GM19023 (cell line): ENCODE measurements around the gene TMC4.

Experiments used
- ATAC-seq: cut with Tn5 transposase; IDR thresholded peaks from one replicate; pipeline ENCODE4 v1.9.1; 2021; ENCODE audit warnings: mild to moderate bottlenecking, moderate library complexity; ENCODE audit not compliant: unreplicated experiment

The TMC4 gene

DNA sequence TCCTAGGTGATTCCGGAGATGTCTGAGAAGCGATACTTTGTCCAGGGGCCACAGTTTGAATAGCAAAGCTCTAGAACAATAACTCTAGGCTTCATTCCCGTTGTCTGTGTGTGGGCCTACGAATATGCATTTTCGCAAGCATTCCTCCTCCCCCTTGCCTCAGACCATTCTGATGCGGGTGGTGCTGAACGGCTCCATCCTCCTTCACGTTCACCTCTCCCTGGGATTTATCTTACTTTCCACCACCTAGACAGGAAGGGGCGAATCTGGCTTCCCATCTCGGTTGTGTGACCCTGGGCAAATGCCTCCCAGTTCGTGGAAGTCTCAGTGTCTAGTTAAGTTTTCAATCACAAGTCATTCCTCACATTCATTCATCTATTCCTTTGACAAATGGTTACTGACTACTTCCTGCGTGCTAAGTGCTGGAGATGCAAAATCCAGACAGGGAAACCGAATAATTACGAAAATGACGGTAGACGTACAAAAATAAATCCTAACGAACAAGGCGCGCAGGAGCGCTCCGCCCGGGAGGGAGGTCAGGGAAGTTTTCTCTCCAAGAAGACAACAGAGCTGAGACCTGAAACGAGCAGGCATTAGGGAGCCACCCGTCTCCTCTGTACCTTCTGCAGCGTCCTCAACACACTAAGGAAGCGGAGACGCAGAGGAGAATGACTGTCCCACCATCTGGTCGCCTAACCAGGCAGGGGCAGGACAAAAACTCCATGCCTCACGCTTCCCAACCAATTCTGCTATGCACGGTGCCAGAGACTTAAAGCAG is 36.7 kb downstream of the TMC4 start:
- ATAC-seq: no peak

DNA sequence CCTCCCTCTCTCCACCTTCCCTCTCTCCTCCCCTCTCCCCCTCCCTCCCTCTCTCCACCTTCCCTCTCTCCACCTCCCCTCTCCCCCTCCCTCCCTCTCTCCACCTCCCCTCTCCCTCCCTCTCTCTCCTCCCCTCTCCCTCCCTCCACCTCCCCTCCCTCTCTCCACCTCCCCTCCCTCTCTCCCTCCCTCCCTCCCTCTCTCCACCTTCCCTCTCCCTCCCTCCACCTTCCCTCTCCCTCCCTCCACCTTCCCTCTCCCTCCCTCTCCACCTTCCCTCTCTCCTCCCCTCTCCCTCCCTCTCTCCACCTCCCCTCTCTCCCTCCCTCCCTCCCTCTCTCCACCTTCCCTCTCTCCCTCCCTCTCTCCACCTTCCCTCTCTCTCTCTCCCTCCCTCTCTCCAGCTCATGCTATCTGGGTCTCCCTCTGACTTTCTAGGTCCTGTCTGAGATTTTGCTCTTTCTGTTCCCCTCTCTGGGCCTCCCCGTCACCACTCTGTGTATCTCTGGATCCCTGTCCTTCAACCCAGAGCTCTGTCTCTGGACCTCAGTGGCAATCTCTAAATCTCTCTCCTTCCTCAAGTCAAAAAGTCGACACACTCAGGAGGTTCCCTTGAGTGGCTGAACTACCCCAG is 38.9 kb downstream of the TMC4 start:
- no peak for ATAC-seq

GRCh38 chr19:54133312-54133956 is 39.5 kb downstream of the TMC4 start:
- no peak for ATAC-seq

DNA sequence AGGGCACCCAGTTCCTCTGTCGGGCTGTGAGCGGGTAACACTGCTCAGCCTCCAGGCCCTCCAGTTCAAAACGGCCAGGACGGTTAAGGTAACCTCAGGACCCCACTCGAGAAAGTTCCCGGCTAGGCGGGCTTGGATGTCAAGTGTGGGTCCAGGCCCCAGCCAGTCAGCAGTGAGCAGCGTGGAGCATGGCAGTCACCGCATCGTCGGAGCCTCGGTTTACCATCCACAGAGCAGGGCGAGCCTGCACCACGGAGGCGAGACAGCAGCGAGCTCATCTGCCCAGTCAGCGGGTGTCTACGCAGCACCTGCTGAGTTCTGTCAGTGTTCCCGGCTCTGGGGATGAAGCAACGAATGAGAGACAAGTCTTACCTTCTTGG is 43.4 kb downstream of the TMC4 start:
- no peak for ATAC-seq

GRCh38 chr19:54128796-54129616 is 44.0 kb downstream of the TMC4 start:
- no peak for ATAC-seq

DNA sequence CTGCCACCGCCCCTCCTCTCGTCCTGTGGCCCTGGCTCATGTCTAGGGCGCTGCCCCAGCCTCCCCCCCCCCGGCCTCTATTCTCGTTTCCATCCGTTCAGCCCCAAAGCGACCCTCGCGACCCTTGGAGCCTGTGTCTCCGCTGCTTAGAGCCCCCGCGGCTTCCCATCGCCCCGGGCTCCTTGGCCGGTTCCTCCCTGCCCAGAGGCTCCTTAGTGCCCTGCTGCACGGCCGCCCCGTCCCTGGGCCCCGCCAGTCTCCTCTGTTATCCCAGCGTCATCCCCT is 44.6 kb downstream of the TMC4 start:
- ATAC-seq: no peak

DNA sequence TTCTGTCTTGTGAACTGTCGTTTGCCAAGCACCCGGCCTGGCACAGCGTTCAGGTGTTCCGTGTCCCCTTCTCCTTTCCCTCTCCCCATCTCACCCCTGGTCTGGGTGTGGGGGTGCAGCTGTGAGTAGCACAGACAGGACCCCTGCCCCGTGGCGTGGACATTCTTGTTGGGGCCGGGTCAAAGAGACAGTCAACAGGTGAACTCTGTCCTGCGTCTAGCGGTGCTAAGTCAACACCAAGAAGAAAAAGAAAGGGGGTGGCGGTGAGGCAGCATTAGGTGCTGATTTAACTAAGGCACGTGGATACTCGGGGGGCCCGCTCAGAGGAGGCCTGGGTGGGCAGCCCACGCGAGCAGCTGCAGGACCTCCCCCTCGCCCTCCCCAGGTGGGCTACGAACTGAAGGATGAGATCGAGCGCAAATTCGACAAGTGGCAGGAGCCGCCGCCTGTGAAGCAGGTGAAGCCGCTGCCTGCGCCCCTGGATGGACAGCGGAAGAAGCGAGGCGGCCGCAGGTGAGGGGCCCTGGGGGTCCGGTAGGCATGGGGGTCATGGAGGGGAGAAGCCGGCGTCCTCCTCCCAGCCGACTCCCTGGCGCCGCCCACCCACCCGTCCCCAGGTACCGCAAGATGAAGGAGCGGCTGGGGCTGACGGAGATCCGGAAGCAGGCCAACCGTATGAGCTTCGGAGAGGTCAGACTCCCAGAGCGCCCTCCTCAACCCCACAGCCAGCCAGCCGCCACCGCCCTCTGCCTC is 45.1 kb downstream of the TMC4 start:
- ATAC-seq: no peak

GRCh38 chr19:54125713-54126112 is 47.2 kb downstream of the TMC4 start:
- no peak for ATAC-seq

- no peak for ATAC-seq
Measured at GRCh38 chr19:54124393-54124792, 48.6 kb downstream of the TMC4 start.

- ATAC-seq: no peak
Measured at GRCh38 chr19:54123682-54124081, 49.3 kb downstream of the TMC4 start.

- no peak for ATAC-seq
Measured at GRCh38 chr19:54121259-54121658, 51.7 kb downstream of the TMC4 start.

DNA sequence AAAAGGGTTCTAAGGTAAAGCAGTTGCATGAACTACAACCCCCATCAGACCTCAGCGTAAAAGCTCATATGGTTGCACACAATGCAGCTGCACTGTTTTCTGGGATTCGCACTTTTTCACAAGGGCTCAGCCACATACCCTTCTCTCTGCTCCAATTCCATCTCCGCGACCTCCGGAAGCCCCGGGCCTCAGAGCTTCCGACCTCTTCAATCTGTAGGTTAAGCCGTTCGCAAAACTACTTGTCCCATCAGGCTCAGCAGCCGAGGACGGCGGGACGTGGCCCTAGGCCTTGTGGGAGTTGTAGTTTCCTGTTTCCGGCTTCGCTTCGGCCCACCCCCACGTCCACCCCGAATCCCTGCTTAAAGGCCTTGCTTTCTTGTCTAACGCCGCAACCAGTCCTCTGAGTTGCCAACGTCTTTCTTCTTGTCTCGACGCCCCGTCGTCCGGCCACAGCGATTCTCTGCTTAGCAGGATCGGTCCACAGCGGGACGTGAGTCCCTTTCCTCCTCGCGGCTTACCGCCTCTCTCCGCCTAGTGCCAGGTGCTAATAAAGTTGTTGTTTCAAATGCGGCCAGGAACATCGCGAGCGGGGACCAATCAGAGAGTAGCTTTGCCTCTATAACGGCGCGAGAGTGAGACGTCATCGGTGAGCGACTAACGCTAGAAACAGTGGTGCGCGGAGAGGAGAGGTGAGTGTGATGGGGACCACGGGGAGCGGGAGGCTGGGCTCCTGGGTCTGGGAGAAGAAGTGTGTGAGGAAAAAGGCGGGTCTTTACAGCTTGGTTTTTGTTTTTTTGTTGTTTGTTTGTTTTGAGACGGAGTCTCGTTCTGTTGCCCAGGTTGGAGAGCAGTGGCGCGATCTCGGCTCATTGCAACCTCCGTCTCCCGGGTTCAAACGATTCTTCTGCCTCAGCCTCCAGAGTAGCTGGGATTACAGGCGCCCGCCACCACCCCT is 57.6 kb downstream of the TMC4 start, which contains the start of the genes PRPF31 and TFPT:
Gene PRPF31, plus strand, starts transcription at position 646 of the 955 bp plus-strand sequence. CDS start 2,525 bp downstream, outside the sequence.
Gene TFPT, minus strand, starts transcription at position 549 of the 955 bp plus-strand sequence. Its CDS starts 388 bp downstream, at position 161.
- peak; percentile 77 for ATAC-seq

DNA sequence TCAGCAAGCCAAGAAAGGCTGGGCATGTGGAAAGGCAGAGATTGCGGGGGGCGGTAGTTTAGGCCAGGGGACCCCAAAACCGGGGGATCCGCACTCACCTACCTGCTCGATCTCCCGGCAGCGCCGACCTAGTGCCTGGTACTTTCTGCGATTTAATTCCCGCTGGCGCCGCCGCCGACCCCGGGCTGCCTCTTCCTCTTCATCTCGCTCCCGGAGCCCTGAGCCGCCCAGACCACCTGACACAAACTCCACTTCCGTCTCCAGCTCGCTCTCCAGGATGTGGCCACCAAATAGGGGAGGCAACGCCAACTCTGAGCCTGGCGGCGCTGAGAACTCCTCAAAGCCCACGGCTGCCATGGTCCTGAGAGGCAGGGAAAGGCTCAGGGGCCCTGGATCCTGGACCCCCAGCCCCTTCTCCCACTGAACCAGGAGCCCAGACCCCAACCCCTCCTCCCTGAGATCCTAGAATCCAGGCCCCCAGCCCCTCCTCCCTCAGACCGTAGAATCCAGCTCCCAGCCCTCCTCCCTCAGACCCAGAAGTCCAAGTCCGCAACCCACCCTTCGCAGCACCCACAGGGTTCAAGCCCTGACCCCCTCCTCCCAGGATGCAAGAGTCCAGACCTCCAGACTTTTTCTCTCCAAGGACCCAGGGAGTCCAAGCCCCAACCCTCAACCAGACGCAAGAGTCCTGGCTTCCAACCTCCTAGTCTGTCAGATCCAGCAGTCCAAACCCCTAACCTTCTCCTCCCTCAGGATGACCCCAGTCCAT is 58.4 kb downstream of the TMC4 start:
- ATAC-seq: no peak
